ENCODE results near the gene KCTD21. TPM values are rescaled to one million over a fixed set of nuclear protein-coding genes. Genes with fewer than 3 reads are reported as not detected.

The KCTD21 gene
- total RNA-seq, 2 experiments from 2014 or later, result 7.1 to 7.8 TPM

DNA sequence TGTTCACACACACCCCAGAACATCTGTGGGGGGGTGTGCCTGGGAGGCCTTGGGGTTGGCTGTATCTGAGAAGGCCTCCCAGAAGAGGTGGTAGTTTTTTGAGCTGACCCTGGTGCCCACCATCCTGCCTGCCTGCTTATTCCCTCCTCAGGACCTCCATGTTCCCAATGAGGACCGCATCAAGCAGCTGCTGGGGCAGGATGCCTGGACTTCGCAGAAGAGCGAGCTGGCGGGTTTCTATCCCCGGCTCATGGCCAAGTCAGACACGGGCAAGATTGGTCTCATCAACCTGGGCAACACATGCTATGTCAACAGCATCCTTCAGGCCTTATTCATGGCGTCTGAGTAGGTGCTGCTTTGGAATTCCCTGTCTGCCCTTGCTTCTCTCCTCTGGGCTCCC, 17.3 kb upstream of the KCTD21 start:
- no peak overlapping the region for H3K27ac Mint-ChIP-seq
- CTCF ChIA-PET, result interaction anchor here (1.7 kb wide), 1 partner anchor 22 kb away, joined by 6 read pairs; no protein-coding TSS in a partner anchor

DNA sequence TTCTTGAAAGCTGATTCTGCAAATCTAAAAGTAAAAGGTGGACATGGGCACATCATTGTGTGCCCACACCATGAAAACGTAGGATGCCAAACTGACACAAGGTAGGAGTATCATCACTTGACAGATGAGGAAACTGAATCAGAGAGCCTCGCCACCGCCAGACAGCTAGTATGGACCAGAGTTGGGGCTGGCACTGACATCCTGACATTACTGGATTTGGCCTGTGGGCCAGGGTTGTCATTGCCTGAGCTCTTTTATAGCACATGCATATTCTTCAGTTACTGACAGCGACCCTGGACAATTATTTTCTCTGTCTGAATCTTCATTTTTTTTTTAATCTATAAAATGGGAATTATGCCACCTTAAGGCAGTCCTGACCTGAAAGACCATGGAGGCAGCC, 16.8 kb upstream of the KCTD21 start:
- H3K27ac Mint-ChIP-seq, result peak overlapping the region; percentile 70
- no peak overlapping the region for H3K4me3 Mint-ChIP-seq
- ChIA-PET CTCF (no interaction called here), POLR2A (no interaction called here)
- H3K27me3 Mint-ChIP-seq (ENCODE audit: low read depth), result no peaks in the 10 kb centered on the region
- H3K36me3 Mint-ChIP-seq (ENCODE audit: low read depth), result peaks cover 44% of the 10 kb centered on the region
- ATAC-seq, result no peak
- H3K9me3 Mint-ChIP-seq (ENCODE audit: insufficient read depth), result no peaks in the 10 kb centered on the region
- H3K4me1 Mint-ChIP-seq (ENCODE audit: low read depth), result peaks cover 47% of the 10 kb centered on the region
- no peak for DNase-seq

More for the DNA sequence above, 17.3 kb upstream of the KCTD21 start:
- H3K4me1 Mint-ChIP-seq (ENCODE audit: low read depth), result peaks cover 46% of the 10 kb centered on the region
- no peaks in the 10 kb centered on the region for H3K9me3 Mint-ChIP-seq (ENCODE audit: insufficient read depth)
- peaks cover 46% of the 10 kb centered on the region for H3K36me3 Mint-ChIP-seq (ENCODE audit: low read depth)
- H3K27me3 Mint-ChIP-seq (ENCODE audit: low read depth), result no peaks in the 10 kb centered on the region
- no peak for DNase-seq
- no peak for ATAC-seq
- POLR2A ChIA-PET, result no interaction called here
- no peak overlapping the region for H3K4me3 Mint-ChIP-seq

DNA sequence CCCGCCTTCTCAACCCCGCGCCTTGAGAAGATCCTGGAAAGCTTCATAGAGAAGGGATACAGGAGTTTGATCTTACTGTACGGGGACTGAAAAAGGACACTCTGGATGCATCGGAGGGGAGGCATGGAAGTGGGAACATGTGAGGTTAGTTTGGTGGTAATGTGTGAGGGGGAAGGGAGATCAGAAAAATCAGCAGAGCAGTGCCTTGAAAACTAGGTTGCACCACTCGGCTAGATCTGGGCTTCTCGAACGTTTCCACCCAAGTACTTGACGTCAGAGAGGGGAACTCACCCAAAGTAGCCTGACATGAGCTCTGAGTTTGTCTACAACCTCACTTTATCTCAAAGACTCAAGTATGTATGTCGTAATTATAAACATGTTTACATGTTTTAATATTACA, 14.8 kb upstream of the KCTD21 start:
- Mint-ChIP-seq H3K27me3 (ENCODE audit: low read depth) (no peaks in the 10 kb centered on the region), H3K36me3 (ENCODE audit: low read depth) (peaks cover 36% of the 10 kb centered on the region), H3K9me3 (ENCODE audit: insufficient read depth) (no peaks in the 10 kb centered on the region), H3K27ac (peak overlapping the region; percentile 97), H3K4me3 (peak overlapping the region; percentile 79), H3K4me1 (ENCODE audit: low read depth) (peaks cover 47% of the 10 kb centered on the region)
- ChIA-PET POLR2A (interaction anchor here (0.6 to 1.9 kb wide), 10 partner anchors 9 to 262 kb away, joined by 3 to 10 read pairs (median 3); partner anchors contain the start of genes ALG8, KCTD21, NDUFC2 and USP35), CTCF (interaction anchor here (0.9 to 2.2 kb wide), 8 partner anchors 9 to 371 kb away, joined by 3 to 15 read pairs (median 7); partner anchors contain the start of genes ALG8, KCTD21, NARS2 and USP35)
- DNase-seq, result peak; percentile 71
- peak; percentile 68 for ATAC-seq

DNA sequence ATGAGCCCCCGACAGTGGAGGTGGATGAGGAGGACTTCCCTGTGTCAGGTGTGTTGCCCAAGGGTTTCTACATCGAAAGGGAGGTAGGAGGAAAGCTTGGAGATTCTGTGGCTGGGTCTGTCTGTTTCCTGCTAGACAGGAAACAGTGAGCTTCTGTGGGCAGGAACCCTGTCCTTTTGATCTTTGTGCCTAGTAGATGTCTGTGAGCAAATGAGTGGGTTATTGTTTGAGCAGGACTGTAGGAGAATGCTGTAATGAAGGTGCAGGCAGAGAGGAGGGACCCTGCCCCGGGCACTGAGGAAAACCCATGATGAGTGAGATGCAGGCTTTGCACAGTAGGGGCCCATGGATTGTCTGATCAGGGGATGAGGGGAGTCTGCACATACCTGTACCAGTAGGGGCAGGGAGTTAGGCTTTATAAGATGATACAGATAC, 14.3 kb upstream of the KCTD21 start:
- Mint-ChIP-seq H3K27ac (peak overlapping the region; percentile 97), H3K27me3 (ENCODE audit: low read depth) (no peaks in the 10 kb centered on the region), H3K36me3 (ENCODE audit: low read depth) (peaks cover 37% of the 10 kb centered on the region), H3K9me3 (ENCODE audit: insufficient read depth) (no peaks in the 10 kb centered on the region), H3K4me3 (peak overlapping the region; percentile 79), H3K4me1 (ENCODE audit: low read depth) (peaks cover 47% of the 10 kb centered on the region)
- POLR2A ChIA-PET, result interaction anchor here (0.6 to 1.9 kb wide), 10 partner anchors 8 to 263 kb away, joined by 3 to 10 read pairs (median 3); partner anchors contain the start of genes ALG8, KCTD21, NDUFC2 and USP35
- DNase-seq, result peak; percentile 72
- CTCF ChIA-PET, result interaction anchor here (0.9 to 2.2 kb wide), 9 partner anchors 9 to 372 kb away, joined by 3 to 15 read pairs (median 6); partner anchors contain the start of genes ALG8, KCTD21, NARS2 and USP35
- ATAC-seq, result peak; percentile 91

DNA sequence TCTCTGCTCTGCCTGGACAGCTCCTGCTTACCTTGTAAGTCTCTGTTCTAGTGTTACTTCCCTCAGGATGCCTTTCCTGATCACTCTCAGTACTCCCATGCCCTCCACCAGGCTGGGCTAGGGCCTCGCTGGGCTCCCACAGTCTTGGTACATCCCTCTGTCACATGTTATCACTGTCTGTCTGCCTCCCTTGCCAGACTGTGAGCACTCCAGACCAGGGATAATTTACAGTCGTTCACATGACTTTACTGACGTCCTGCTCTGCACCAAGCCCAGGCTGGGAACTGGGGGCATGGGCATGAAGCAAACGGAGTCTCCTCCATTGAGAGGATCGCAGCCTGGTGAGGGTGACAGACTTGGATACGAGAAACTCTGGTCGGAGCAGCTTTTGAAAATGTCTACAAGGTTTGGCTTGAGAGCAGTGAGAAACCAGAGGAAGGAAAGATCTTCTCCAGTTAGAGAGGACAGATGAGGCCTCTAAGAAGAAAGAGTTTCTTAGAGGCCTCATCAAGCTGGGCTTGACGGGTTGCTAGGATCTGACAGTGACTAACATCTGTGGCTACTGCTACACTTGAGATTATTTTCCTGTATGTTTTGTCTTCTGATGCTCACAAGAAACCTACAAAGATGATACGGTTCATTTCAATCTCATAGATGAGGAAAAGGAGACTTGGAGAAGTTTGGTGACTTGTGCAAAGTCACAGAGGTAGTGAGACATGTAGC, 12.8 kb upstream of the KCTD21 start:
- no peak overlapping the region for H3K4me3 Mint-ChIP-seq
- H3K9me3 Mint-ChIP-seq (ENCODE audit: insufficient read depth), result no peaks in the 10 kb centered on the region
- peak overlapping the region; percentile 97 for H3K27ac Mint-ChIP-seq
- H3K4me1 Mint-ChIP-seq (ENCODE audit: low read depth), result peaks cover 46% of the 10 kb centered on the region
- DNase-seq (no peak), ATAC-seq (no peak)
- ChIA-PET CTCF (interaction anchor here (0.9 to 1.5 kb wide), 3 partner anchors 9 to 363 kb away, joined by 3 to 4 read pairs (median 3); no protein-coding TSS in a partner anchor), POLR2A (interaction anchor here (0.9 to 1.9 kb wide), 3 partner anchors 12 to 62 kb away, joined by 3 to 10 read pairs (median 4); partner anchors contain the start of genes ALG8, KCTD21 and USP35)
- no peaks in the 10 kb centered on the region for H3K27me3 Mint-ChIP-seq (ENCODE audit: low read depth)
- peaks cover 34% of the 10 kb centered on the region for H3K36me3 Mint-ChIP-seq (ENCODE audit: low read depth)

DNA sequence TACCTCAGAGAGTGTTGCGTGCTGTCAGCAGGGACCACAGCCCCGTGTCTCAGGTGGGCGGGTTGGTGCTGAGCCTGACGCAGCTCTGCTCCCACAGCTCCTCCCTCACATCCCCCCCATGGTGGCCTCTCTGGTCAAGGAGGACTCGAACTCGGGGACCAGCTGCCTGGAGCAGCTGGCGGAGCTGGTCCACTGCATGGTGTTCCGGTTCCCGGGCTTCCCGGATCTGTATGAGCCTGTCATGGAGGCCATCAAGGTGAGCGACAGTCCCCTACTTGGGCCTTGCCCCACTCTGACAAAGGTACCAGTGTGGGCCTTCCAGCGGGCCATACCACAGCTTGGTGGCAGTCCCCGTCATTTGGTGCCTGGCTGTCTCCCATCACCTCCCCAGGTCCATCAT, 12.1 kb upstream of the KCTD21 start:
- peaks cover 44% of the 10 kb centered on the region for H3K4me1 Mint-ChIP-seq (ENCODE audit: low read depth)
- H3K9me3 Mint-ChIP-seq (ENCODE audit: insufficient read depth), result no peaks in the 10 kb centered on the region
- POLR2A ChIA-PET, result interaction anchor here (0.9 to 1.3 kb wide), 2 partner anchors 11 to 61 kb away, joined by 3 to 5 read pairs; partner anchors contain the start of genes ALG8 and USP35
- CTCF ChIA-PET, result interaction anchor here (0.9 kb wide), 1 partner anchor 28 kb away, joined by 3 read pairs; no protein-coding TSS in a partner anchor
- no peaks in the 10 kb centered on the region for H3K27me3 Mint-ChIP-seq (ENCODE audit: low read depth)
- H3K36me3 Mint-ChIP-seq (ENCODE audit: low read depth), result peaks cover 34% of the 10 kb centered on the region
- no peak for DNase-seq
- no peak for ATAC-seq
- no peak overlapping the region for H3K27ac Mint-ChIP-seq
- no peak overlapping the region for H3K4me3 Mint-ChIP-seq

DNA sequence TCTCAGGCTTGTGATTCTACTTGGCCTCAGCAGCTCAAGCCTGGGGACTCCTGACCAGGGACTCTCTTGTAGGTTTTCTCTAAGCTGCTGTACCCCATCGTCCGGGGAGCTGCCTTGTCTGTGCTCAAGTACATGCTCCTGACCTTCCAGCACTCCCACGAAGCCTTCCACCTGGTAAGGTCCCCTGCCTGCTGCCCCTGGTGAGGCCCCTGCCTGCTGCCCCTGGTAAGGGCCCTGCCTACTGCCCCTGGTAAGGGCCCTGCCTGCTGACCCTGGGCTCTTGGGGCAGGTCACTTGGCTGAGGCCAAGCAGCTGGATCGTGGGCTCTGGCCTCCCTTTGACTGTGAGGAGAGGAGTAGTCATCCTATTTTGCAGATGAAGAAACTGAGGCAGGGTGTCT, 11.6 kb upstream of the KCTD21 start:
- CTCF ChIA-PET, result interaction anchor here (0.9 to 1.4 kb wide), 2 partner anchors 10 to 28 kb away, joined by 3 read pairs; no protein-coding TSS in a partner anchor
- Mint-ChIP-seq H3K36me3 (ENCODE audit: low read depth) (peaks cover 30% of the 10 kb centered on the region), H3K9me3 (ENCODE audit: insufficient read depth) (no peaks in the 10 kb centered on the region), H3K27me3 (ENCODE audit: low read depth) (no peaks in the 10 kb centered on the region), H3K4me1 (ENCODE audit: low read depth) (peaks cover 44% of the 10 kb centered on the region), H3K27ac (no peak overlapping the region), H3K4me3 (no peak overlapping the region)
- no peak for DNase-seq
- POLR2A ChIA-PET, result interaction anchor here (1.3 kb wide), 1 partner anchor 10 kb away, joined by 5 read pairs; the partner anchor contains the start of gene USP35
- no peak for ATAC-seq

DNA sequence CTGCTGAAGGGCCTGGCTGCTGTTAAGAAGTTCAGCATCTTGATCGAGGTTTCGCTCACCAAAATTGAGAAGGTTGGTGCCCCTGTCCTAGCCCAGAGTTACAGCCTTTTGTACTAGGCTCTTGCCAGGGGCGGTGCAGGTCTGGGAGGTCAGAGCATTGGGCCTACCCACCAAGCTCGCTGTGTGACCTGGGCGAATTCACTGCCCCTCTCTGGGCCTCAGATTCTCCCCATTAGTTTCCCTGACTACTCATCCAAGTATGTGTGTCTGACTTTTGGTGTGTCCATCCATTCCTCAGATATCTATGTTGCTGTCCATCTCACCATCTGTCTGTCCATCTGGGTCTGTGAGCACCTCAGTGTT, 11.2 kb upstream of the KCTD21 start:
- H3K27ac Mint-ChIP-seq, result no peak overlapping the region
- no peak overlapping the region for H3K4me3 Mint-ChIP-seq
- DNase-seq (no peak), ATAC-seq (no peak)
- ChIA-PET CTCF (interaction anchor here (1.4 kb wide), 1 partner anchor 10 kb away, joined by 3 read pairs; no protein-coding TSS in a partner anchor), POLR2A (interaction anchor here (1.3 kb wide), 1 partner anchor 10 kb away, joined by 5 read pairs; the partner anchor contains the start of gene USP35)
- H3K27me3 Mint-ChIP-seq (ENCODE audit: low read depth), result no peaks in the 10 kb centered on the region
- peaks cover 44% of the 10 kb centered on the region for H3K4me1 Mint-ChIP-seq (ENCODE audit: low read depth)
- peaks cover 29% of the 10 kb centered on the region for H3K36me3 Mint-ChIP-seq (ENCODE audit: low read depth)
- H3K9me3 Mint-ChIP-seq (ENCODE audit: insufficient read depth), result no peaks in the 10 kb centered on the region

DNA sequence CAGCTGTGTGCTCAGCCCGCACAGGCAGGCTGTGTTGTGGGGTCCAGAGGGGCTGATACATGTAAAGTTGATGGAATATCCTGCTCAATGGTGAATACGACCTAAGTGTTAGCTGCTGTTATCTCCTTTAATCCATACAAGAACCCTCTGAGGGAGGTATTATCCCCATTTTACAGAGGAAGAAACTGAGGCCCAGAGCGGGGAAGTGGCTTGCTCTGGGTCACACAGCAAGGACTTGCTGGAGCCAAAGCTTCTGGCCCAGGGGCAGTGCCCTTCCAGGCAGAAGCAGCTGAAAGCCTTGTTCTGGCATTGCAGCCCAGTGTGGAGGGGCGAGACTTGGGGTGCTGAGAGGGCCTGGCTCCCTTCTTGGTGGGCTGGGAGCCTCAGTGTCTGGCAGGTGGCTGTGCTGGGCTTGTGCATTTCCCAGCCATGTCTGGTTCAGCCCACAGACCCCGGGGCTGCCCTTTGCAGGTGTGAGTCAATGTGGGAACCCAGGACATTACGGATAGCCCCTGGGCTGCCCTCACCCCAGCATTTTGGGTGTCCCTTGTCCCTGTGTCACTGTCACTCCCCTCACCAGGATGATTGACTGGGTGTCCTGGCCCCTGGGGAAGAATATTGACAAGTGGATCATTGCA, 10.7 kb upstream of the KCTD21 start:
- POLR2A ChIA-PET, result interaction anchor here (0.7 kb wide), 1 partner anchor 11 kb away, joined by 3 read pairs; no protein-coding TSS in a partner anchor
- Mint-ChIP-seq H3K27ac (peak overlapping the region; percentile 4), H3K9me3 (ENCODE audit: insufficient read depth) (no peaks in the 10 kb centered on the region), H3K4me3 (no peak overlapping the region), H3K36me3 (ENCODE audit: low read depth) (peaks cover 26% of the 10 kb centered on the region), H3K27me3 (ENCODE audit: low read depth) (no peaks in the 10 kb centered on the region), H3K4me1 (ENCODE audit: low read depth) (peaks cover 43% of the 10 kb centered on the region)
- CTCF ChIA-PET, result interaction anchor here (1.4 kb wide), 1 partner anchor 9 kb away, joined by 3 read pairs; no protein-coding TSS in a partner anchor
- no peak for ATAC-seq
- no peak for DNase-seq

DNA sequence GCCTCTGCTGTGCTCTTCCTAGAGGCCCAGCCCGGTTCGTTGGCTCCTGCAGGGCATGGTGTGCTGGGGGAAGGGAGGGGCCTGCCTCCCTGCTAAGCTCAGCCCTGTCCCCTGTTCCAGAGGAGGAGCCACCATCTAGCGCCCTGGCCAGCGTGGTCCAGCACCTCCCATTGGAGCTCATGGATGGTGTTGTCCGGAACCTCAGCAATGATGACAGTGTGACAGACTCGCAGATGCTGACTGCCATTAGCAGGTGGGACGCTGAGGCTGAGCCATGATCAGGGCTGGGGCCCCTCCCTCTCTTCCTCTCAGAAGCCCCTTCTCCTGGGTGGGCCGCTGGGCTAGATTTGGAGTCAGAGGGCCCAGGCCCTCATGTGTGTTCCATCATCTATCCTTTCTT, 9.4 kb upstream of the KCTD21 start:
- ATAC-seq (no peak), DNase-seq (no peak)
- H3K4me1 Mint-ChIP-seq (ENCODE audit: low read depth), result peaks cover 47% of the 10 kb centered on the region
- H3K9me3 Mint-ChIP-seq (ENCODE audit: insufficient read depth), result no peaks in the 10 kb centered on the region
- no peak overlapping the region for H3K4me3 Mint-ChIP-seq
- peaks cover 31% of the 10 kb centered on the region for H3K36me3 Mint-ChIP-seq (ENCODE audit: low read depth)
- H3K27ac Mint-ChIP-seq, result no peak overlapping the region
- CTCF ChIA-PET, result no interaction called here
- POLR2A ChIA-PET, result no interaction called here
- H3K27me3 Mint-ChIP-seq (ENCODE audit: low read depth), result no peaks in the 10 kb centered on the region

DNA sequence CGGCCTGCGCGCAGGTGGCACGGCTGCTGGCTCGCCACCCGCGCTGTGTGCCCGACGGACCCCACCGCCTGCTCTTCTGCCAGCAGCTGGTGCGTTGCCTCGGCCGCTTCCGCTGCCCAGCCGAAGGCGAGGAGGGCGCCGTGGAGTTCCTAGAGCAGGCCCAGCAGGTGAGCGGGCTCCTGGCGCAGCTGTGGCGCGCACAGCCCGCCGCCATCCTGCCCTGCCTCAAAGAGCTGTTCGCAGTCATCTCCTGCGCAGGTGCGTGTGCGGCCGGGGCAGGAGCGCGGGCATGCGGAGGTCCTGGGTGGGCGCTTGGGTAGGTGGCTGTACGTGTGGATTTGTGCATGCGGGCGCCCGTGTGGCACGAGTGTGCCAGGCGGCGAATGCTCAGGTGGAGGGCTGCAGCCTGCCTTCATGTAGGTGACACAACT, 8.2 kb upstream of the KCTD21 start:
- CTCF ChIA-PET, result no interaction called here

More for the DNA sequence above, 8.2 kb upstream of the KCTD21 start:
- Mint-ChIP-seq H3K4me1 (ENCODE audit: low read depth) (peaks cover 42% of the 10 kb centered on the region), H3K36me3 (ENCODE audit: low read depth) (peaks cover 29% of the 10 kb centered on the region), H3K4me3 (no peak overlapping the region), H3K9me3 (ENCODE audit: insufficient read depth) (no peaks in the 10 kb centered on the region), H3K27ac (no peak overlapping the region), H3K27me3 (ENCODE audit: low read depth) (no peaks in the 10 kb centered on the region)
- POLR2A ChIA-PET, result no interaction called here
- DNase-seq (no peak), ATAC-seq (no peak)
